HG03025 (cell line): ENCODE results near the gene GJD2.

Source experiments
- ATAC-seq: cut with Tn5 transposase; IDR thresholded peaks from one replicate; pipeline ENCODE4 v1.9.1; 2021; ENCODE audit warnings: mild to moderate bottlenecking, moderate library complexity; ENCODE audit not compliant: unreplicated experiment, low FRiP score

Gene GJD2

DNA sequence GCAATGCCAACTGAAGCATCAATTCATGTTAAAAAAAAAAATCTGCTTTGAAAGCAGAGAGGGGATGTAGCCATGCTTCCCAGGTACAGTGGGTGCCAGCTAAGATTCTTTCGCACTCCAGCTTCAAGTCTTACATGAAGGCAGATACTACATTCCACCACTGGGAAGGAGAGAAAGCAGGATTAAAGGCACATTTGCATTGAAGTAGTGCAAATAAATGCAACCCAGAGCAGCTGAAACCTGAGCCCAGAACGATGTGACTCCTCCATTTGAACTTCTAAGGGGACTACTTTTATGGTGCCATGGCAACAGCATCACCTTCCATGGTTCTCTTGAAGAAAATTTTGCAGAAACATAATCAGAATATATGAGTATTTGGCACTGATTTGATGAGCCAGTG, 19.1 kb upstream of the GJD2 start:
- no peak for ATAC-seq

DNA sequence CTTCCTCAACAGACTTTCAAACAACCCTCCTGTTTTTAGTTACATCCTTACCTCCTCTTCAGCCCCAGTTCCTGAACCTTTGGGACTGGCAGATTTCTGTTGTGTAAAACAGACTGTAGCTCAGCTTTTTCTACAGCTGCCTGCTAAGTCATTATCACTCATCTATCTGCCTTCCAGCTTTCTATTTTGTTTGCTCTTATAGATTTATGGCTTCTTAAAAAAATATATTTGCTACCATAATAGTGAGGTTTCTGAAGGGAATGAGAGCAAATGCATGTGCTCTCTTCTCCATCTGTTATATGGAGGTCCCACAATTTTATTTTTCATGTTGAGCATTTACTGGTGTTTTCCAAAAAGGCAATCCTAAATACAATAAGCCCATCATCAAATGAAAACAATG, 18.2 kb upstream of the GJD2 start:
- no peak for ATAC-seq

DNA sequence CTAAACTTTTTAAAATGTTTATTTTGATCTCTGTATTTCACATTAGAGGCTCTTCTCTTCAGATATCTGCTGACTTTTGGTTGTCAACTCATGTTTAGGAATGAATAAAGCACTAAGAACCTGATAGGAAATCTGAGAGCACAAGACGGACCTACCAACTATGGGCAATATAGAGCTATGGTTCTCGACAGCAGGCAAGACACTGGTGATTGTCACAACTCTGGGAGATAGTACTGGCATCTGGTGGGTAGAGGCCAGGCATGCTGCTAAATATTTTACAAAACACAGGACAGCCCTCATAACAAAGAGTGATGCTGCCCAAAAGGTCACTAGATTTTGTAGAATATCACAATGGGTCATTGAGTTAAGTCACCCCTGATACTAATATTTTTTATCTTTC, 17.5 kb upstream of the GJD2 start:
- ATAC-seq = no peak

DNA sequence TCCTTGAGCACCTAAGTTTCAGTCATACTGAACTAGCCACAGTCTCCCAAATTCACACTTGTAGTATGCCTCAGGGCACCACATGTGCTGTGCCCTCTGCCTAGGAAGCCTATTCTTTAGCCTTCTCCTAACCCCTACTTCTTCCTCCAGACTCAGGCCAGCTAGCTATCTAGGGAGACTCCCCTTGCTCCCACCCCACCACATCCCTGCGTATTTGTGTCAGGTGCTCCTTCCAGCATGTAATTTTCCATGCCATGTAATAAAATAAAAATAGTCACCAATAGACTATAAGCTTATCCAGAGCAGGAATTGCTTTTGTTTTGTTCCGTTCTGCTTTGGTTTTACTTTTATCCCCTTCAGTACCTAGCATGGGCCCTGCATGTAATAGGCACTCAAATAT, 14.9 kb upstream of the GJD2 start:
- no peak for ATAC-seq

DNA sequence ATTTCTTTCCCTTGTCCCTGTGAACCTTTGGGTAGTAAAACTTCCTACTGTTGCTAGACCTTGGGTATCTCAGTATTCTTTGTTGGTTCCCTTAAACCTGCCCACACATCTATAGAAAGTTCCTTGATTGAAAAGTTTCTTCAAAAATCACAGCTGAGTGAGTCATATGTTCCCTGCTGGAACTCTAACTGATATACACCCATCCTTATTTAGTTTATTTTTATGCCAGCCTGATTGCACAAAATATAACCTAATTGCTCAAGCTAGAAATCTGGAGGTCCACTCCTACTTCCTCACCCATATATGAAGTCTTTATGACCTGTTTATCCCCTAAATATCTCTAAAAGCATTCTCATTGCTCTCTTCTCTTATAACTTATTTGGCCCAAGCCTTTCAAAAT, 13.7 kb upstream of the GJD2 start:
- no peak for ATAC-seq

DNA sequence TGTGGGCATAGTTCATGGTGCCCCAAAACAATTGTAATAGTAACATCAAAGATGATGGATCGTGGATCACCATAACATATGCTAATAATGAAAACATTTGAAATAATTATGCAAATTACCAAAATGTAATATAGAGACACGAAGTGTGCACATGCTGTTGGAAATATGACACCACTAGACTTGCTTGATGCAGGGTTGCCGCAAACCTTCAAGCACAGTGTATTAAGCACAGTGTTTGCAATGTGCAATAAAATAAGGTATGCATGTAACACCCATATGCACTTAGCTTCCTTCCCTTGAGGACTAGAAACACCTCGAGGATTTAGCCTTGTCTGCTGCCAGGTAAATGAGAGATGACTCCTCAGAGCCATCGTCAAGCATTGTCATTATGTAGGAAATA, 10.9 kb upstream of the GJD2 start:
- no peak for ATAC-seq

DNA sequence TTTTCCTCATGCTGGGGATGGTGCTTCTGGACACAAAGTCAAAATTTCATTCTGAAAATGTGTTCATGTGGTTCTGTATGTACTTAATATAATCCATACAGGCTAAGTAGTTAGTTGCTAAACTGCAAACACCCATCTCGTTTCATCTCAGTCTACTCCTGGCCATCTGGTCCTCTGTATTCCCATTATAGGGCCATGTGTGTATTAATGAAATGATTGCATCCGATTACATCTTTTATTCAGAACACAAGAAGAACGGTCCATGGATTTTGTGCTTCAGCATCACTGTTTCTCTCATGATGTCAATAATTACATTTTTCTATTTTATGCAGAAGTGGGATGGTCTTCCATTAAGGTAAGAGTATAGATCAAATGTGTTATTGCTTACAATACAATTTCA, 6.1 kb upstream of the GJD2 start:
- ATAC-seq = no peak

DNA sequence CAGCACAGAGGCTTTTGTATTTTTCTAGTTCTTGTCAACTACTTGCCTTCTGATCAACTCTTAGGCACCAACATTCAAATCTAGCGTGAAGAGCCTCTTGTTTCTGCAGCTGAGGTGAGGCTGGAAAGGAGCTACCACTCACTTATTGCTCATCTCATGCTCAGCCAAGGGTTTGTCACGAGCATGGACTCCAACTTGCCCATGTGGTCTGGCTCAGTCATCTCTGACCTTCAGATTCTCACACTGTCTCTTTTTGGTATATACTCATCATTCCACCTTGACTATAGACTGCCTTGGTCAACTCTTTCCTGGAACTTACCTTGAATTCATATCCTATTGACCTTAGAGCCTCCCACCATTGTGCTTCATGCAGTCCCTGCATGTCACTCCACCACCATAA, 5.2 kb upstream of the GJD2 start:
- ATAC-seq = no peak

DNA sequence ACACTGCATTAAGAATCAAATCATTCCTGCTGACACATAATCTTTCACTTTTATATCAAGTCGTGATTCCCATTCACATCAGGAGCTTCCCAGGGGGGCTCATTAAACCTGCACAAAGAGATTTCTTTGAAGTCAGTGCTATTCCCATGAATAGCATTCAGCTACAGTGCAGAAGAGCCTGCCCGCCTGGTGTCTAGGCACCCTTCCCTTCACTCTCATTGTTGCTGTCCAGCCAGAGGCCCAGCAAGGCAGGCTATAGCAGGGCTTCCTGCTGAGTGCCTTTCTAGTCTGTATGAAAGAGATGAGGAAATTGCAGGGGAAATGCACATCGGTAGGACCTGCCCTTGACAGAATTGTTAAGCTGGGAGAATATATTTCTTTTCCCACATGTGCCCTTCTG, 4.5 kb upstream of the GJD2 start:
- no peak for ATAC-seq

DNA sequence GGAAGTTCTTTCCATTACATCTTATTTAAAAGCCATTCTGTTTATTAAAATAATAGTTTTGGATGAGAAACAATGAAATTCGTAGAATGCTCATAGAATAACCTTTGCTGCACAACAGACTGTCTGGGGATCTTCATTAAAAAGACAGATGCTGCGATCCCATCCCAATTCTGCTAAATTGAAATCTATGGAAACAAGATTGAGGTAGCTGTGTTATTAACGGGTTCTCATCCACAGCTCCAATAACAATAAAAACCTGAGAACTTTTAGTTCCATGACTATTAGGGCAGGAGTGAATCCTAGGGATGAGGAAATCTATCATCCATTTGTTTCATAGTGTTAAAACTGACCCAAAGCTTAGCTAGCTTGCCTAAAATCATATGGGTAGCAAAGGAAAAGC, 2.5 kb upstream of the GJD2 start:
- ATAC-seq = no peak

DNA sequence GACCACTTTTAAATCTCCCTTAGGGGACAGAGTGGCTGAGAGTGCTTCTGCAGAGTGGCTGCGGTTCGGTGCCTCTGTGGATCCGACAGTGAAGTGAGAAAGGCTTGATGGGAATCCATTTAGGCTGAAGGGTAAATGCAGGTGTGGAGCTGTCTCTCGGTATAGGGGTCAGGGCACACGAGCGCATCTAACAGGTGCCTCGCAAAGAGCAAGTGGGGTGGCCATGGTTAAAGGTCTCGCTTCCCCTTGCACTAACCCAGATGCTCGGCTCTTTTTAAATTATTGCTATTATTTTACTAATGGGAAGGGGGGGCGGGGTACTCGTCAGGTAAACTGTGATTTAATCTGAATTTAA, 598 bp upstream of the GJD2 start:
- no peak for ATAC-seq

DNA sequence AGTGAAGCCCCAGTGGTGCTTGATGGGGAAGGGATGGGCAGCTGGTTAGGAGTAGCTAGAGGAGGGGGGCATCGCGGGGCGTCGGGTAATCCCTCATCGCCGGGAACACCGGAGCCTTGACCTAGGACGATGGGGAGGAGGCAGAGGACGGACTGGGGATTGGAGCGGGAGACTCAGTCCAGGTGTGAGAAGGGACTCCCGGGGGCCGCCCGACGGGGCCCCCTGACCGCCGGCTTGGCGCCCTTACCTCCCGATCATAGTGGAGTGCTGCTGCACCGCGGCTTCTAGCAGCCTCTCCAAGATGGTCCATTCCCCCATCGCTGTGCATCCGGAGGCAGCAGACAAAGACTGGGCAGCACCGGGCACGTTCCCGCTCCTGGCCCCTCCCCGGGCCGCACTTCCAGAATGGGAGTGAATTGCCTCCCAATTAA, 612 bp downstream of the GJD2 start:
- no peak for ATAC-seq

DNA sequence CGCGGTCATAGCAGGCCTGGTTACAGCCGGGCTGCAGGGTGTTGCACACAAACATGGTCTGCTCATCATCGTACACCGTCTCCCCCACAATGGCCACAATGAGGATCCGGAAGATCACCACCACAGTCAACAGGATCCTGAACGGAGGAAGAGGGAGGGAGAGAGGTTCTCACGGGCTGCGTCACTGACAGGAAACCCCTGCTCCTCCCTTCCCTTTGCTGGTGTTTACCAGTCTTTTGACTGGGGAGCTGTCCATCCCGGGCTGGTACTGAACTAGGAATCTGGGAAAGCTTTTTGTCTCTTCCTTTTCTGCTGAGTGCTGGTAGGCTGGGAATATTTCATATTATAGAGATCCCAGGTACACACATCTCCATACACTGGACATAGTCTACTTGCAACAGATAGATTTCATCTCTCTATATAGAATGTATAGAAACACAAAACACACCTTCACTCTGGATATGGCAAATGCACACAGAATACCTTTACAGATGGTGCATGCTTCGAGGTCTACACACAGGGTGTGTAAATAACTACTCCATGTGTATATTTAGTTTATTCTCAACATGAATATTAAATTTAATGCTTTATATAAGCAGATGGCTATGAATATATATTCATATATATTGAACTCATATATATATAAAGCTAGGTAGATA, 1.4 kb downstream of the GJD2 start:
- ATAC-seq = no peak

DNA sequence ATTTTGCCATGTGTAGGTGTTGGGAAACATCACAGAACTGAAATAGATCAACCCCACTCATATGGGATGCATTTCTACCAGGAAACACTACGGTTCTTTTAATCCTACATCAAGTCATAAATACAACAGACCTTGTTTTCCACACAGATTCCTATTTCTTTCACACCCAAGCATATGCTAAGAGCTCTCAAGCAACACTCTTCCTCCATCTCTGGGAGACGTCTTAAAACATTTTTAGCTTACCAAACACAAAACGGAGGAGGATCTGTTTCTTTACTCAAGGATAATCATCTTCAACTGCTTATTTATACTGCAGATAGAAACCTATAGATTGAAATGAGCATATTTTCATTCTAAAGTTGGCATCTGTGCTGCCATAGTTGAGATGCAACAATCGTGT, 5.1 kb downstream of the GJD2 start:
- no peak for ATAC-seq

DNA sequence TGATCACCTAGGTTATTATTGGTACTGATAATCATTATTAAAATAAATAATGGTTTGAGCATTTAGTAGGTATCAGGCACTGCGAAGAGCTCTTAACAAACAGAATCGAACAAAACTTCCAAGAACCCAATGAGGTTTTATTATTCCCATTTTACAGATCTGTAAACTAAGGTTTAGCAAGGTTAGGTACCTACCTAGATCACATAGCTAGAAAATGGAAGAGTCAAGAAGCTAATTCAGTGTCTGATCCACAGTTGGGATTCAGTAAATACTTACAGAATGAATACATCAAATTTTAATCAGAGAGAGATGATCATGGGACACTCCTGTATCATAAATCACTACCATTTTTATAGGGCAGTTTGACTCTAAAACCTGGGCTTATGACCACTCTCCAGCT, 15.5 kb downstream of the GJD2 start:
- ATAC-seq = no peak

DNA sequence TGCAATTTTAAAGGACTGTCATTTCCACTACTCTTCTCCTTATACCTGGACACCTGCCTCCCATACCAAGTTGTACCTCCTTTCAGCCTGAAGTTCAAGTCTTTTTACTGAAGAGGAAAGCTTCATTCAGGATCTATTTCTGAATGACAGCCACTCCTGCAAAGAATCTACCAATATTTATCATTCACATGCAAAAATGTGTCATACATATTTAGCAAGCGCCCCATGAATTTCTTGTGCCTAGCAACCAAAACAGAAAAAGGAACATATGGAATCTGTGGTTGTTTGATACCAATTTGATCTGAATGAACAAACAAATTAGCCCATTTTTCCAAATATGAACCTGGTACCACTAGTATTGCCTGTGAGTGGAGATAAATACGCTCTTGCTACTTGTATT, 16.8 kb downstream of the GJD2 start:
- no peak for ATAC-seq

DNA sequence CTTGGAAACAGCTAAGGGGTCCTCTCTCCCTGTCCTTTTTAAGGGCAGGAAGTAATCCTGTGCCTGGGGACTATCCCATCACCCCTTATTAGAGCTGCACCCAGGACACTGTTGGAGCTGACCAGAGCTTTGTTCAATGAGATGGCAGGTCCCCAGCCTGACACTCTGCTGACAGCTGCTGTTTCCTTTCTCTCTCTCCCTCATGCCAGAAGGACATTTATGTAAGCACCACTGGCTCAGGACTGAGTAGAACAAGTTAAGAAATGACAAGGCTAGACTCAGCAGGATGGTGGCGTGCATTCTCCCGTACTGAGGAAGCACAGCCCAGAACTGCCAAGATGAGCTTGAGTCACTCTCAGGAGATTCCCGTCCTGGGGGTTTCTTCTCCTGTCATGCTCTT, 17.3 kb downstream of the GJD2 start:
- ATAC-seq = no peak

DNA sequence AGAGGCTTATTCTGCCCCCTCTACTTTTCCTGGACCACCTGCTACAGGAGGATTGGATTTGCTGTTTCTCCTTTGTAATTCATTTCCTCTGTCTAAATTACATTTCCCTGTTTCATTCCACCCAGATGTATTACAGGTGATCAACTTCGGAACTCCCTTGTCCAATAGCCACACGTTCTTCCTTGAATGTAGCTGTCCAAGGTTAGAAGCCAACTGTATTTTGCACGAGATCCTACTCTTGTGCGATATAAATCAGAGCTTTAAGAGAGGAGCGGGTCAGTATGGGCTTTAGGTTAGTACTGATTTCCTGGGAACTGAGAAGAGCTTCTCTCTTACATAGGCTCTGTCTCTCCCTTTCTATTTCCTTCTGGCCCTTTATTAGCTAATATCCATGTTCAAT, 20.5 kb downstream of the GJD2 start:
- no peak for ATAC-seq

DNA sequence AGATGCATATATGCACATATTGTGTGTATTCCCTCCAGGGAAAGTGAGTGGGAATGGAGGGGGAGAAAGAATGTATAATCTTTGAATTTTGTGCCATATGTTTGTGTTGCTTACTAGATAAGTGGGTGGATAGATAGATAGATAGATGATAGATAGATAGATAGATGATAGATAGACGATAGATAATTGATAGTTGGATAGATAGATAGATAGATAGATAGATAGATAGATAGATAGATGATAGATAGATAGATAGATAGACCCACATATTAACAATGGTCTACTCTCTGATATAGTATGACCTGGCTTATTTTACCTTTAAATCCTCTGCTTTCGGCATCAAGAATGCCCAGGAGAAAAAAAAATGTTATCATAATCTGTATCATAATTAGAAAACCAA, 21.2 kb downstream of the GJD2 start:
- no peak for ATAC-seq

DNA sequence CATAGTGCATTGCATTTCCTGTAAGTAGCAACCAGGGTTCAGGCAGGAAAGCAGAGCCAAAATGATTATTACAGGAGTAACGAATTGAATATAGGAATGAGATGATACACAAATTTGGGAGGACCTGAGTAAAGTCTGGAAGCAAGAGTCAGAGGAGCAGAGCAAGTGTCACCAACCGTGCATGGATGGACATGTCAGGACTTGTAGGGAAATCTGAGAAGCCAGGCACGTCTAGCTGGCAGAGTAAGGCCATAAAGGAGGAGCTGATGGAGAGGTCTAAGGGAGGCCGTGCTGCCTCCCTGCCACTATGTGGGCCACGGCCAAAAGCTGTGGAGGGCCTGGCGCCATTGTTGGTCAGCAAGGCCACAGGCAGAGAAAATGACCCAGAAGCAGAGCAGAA, 22.4 kb downstream of the GJD2 start:
- no peak for ATAC-seq

DNA sequence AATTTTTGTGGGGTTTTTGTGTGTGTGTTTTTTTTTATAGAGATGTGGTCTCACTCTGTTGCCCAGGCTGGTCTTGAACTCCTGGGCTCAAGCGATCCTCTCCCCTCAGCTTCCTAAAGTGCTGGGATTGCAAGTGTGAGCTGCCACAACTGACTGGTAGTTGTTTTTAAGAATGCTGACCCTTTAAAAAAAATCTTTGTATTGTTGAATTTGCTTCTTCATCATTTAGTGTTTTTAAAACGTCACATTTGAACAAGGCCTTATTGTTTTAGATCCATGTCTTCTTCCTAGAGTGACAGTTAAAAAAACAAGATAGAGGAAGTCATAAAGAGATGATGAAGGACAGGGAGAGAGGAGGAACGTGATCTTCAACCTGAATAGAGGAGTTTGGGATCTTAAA, 24.1 kb downstream of the GJD2 start:
- ATAC-seq = no peak

DNA sequence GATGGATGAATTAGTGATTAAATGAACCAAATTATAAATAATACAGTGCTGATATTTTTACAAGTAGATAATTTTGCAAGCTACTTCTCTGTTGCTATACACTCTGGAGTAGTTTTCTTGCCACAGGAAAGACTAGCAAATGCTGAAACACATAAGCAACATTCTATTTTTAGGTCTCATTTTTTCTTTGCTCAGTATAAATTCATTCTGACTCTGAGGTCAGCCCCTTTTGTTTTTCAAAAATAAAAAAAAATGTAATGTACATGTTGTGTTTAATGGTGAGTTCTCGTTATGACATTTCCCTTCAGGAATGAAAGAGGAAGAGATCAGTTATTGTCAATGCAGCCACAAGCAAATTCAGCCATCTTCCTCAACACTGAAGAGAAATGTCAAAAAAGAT, 24.9 kb downstream of the GJD2 start:
- no peak for ATAC-seq

DNA sequence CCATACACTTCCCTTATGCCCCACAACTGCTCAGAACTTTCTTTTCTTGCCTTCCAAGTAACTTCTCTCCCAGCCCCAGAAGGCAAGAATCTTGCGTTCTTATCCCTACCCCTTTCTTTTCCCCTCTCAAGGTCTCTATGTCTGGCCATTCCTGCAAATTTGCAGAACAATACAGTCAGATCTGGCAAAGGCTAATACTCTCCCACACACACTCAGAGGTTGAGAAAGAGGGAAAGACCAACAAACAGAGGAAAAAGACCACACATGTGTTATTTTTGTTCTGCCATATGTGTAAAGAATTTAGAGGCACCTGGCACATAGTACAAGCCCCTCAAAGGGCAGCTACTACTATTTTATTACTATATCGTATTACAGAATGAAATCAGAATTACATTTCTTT, 25.7 kb downstream of the GJD2 start:
- ATAC-seq = no peak
